AML-193 (cell line): Measurements from ENCODE around the gene OVOL1.
"Not testable (repeated sequence)": the region's sequence is repeated elsewhere in the genome, so short reads cannot be mapped to it uniquely, and the experiment has no call there.

ENCODE experiments used
- DNase-seq, 2 experiments: peaks; one replicate each; lab custom pipeline; 2025; lab: John Stamatoyannopoulos, UW

Gene OVOL1

DNA sequence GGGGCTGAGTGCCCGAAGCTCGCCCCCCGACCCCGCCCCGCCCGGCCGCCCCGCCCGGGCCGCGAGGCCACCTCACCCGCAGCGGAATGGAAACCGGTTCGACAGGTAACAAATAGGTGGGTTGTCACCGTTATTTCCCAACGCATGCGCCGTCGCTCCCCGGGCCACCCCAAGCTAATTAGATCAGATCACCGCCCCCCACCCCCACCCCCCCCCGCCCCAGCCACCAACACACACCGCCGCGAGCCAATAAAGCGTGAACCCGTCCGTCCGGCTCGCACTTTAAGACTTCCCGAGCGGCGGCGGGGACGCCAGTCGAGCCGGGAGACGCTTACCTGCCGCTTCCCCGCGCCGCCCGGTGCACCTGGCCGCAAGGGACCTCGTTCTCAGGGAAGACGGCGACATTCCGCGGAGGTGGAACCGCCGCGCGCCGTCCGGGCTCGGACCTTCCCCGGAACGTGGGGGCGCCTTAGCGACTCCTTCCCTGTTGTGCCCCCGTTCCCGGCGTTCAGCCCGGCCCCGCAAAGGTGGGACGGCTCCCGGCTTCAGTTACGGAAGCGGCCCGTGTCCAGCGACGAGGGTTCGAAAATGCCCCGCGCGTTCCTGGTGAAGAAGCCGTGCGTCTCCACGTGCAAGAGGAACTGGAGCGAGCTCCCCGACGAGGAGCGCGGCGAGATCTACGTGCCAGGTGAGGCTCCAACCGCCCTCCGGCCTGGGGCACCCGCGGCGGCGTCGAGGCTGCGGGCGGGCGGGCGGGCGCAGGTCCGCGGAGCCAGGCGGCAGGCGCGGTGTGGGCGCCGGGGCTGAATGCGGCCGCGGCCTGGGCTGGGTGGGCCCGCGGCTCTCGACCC, at the start of gene OVOL1:
OVOL1 (plus strand) TSS at position 278 of the 851 bp plus-strand sequence; CDS start at position 589, 311 bp downstream.
- DNase-seq, result no peak

DNA sequence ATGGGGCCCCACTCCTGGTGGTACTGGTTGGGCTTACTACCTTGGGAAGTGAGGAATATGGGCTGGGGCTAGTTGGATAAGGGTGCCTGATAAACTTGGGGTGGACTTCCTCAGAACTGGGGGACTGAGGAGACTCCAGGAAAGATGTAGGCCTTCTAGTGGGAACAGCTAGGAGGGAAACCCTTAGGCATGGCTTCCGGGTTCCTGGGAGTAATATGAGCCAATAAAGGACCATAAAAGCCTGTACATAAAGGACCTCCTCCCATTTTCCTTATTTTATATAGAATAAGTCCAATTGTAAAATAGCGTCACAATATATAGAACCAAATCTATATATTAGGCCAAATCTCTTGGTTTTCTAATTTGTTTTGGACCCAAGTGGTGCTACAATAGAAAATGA, 47.8 kb upstream of the OVOL1 start:
- DNase-seq, result no peak

GRCh38 chr11:65741185-65741584, 45.7 kb upstream of the OVOL1 start:
- DNase-seq, result no peak

DNA sequence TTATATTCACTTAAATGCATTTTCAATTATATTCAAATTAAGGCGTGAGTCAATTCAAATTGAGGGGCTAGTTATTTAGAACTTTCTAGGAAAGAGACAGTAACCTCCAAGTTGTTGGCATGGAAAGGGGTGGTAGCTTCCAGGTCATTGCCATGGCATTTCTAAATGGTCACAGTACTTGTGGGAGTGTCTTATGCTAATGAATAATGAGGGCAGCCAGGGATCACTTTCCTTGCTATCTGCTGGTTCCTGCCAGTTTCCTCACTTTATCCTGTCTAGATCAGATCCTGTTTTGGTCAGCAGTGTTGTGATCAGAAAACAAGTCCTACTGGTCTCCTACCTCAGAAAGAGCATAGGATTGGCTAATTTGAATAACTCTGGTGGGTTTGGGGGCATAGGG, 44.5 kb upstream of the OVOL1 start:
- DNase-seq, result no peak

GRCh38 chr11:65743681-65744025, 43.2 kb upstream of the OVOL1 start:
- no peak for DNase-seq

- DNase-seq, result peak; percentile 66 to 81
These were observed 42.7 kb upstream of the OVOL1 start for GRCh38 chr11:65744026-65744698.

GRCh38 chr11:65744699-65745042, 42.2 kb upstream of the OVOL1 start:
- DNase-seq, result no peak

DNA sequence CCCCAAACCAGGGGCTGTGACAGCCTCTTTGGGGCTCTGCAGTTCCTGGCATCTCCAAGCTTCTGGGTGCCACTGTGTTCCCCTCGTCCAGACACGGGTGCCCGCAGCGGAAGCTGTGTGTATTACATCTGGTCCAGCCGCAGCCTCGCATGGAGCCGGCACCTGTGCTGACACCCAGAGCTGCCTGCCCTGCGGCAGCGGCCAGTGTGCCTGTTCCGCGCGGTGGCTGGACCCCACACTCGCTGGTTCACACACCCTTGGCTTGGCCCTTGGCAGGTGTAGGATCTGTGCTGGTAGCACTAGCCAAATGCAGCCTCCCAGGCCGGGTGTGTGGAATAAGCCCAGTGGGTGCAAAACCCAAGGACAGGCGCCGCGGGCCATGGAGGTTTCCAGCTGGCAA, 41.8 kb upstream of the OVOL1 start:
- no peak for DNase-seq

GRCh38 chr11:65762169-65762568, 24.7 kb upstream of the OVOL1 start:
- not testable (repeated sequence) for DNase-seq

GRCh38 chr11:65762816-65763215, 24.0 kb upstream of the OVOL1 start:
- DNase-seq, result not testable (repeated sequence)

DNA sequence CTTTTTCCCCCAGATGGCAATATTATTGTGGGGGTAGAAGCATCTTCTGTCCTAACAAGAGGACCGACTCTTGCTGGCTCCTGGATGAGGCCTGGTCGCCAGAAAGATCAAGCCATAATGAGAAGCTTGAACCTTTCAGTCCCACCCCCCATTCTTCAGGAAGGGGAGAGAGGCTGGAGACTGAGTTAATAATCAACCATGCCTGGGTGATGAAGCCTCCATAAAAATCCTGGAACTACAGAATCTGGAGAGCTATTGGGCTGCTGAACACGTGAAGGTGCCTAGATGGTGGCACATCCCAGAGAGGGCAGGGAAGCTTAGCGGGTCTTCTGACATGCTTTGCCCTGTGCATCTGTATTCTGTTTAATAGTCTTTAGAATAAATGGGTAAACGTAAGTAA, 22.4 kb upstream of the OVOL1 start:
- DNase-seq, result no peak

GRCh38 chr11:65766535-65766934, 20.3 kb upstream of the OVOL1 start:
- DNase-seq, result peak; percentile 86 to 88

DNA sequence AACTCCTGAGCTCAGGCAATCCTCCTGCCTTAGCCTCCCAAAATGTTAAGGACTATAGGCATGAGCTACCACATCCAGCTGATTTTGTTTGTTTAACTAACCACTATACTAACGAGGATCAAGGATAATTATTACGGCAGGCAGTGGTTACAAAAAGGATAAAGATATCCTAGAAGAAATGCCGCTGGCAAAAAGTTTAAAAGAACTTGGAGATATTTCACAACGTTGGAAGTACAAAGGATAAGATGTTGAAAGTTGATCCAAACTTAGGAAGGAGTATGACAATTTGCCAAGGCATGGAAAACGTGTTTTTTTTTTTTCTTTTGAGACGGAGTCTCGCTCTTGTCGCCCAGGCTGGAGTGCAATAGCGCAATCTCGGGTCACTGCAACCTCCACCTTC, 19.5 kb upstream of the OVOL1 start:
- DNase-seq, result no peak

GRCh38 chr11:65767806-65768205, 19.1 kb upstream of the OVOL1 start:
- not testable (repeated sequence) for DNase-seq

GRCh38 chr11:65770951-65771567, 15.8 kb upstream of the OVOL1 start:
- DNase-seq, result no peak

- DNase-seq, result no peak
These were observed 15.2 kb upstream of the OVOL1 start for GRCh38 chr11:65771589-65772112.

DNA sequence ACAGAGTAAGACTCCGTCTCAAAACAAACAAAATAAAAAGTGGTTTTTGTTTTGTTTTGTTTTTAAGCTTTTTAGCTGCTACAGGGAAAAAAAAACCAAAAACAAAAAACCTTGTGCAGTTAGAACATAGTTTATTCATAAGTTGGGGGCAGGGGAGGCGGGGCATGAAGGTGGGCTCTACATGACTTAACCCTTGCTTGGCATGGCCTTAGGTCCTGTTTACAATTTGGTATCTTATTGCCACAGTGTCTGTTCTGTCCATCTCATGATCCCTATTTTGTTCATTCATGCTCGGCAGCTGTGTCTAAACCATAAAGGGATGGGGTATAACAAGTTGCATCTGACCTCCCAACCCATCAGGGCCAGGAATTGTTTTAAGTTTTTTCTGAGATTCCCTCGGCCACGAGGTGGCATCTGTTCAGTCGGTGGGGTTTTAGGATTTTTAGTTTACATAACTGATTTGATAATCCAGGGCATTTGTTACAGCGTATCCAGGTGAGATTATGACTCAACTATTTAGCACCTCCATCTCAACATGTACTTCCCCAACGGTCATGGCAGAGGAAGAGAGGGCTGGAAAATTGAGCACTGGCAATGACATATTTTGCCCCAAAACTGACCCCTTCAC, 13.0 kb upstream of the OVOL1 start:
- no peak for DNase-seq

DNA sequence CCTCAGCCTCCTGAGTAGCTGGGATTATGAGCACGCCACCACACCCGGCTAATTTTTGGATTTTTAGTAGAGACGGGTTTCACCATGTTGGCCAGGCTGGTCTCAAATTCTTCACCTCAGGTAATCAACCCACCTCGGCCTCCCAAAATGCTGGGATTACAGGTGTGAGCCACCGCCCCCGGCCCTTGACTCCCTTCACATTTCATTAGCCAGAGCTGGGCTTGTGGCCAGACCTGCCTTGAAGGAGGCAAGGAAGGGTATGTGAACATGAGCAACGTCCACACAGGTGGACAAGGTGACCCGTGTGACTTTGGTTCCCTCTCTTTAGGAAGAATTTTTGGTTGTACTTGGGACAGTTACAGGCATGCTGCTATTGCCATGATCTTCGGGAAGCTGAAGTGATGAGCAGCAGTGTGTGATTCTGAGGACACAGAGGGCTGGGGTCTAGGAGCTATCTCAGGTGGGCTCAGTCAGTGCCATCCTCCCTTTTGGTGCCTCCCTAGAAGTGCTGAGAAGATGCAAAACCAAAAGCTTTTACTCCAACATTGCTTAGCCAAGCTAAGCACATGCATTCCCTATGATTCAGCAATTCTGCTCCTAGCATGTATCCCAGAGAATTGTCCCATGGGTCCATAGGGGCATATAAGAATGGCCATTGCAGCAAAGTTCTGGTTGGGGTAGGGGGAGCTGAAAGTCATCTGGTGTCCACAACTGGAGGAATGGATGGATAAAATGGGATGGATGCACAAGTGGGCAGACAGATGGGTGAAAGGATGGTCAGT, 12.1 kb upstream of the OVOL1 start:
- DNase-seq, result no peak

DNA sequence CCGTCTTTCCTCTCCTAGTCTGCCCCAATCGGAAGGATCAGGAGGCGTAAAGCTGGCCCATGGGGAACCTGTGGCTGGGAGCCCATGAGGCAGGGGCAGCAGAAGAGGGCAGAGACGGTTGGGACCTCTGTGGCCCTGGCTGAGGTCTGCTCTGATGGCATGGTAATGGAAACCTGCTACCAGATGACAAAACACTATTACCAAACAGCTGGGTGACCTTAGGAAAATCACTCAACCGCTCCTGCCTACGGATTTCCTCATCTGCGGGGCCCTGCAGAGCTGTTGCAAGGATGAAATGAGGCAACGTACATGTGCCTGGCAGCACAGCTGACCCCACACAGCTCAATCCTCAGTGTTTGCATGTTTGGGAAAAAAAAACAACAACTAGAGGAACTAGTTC, 10.7 kb upstream of the OVOL1 start:
- DNase-seq, result peak; percentile 97

DNA sequence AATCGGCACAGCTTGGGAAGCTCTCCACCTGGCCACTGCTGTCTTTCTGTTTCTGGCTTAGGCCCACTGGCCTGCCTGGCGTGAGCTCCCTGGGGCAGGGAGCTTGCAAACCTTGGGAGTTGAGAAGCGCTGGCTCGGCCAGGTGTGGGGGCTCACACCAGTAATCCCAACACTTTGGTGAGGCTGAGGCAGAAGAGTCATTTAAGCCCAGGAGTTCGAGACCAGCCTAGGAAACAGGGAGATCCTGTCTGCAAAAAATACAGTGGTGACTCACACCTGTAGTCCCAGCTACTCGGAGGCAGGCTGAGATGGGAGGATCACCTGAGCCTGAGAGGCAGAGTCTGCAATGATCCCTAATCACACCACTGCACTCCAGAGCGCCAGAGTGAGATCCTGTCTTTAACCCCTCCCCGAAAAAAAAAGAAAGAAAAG, 10.1 kb upstream of the OVOL1 start:
- DNase-seq, result no peak

DNA sequence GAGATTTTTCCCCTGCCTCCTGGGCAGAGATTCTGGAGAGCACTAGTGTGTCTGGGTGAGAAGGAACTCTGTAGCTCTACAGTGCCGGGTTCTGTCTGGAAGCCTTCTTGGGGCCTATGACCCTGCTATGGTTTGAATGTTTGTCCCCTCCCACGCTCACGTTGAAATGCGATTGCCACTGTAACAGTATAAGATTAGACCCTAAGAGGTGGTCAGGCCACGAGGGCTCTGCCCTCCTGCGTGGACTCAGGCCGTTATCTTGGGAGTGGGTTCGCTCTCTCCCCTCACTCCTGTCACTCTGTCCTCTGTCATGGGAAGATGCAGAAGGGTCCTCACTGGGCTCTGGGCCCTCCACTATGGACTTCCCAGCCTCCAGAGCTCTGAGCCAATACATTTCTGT, 9.6 kb upstream of the OVOL1 start:
- no peak for DNase-seq
